Measurements from ENCODE around the gene MPPED2. TPM values are rescaled to one million over a fixed set of nuclear protein-coding genes. Genes with fewer than 3 reads are reported as not detected.

MPPED2 gene
- total RNA-seq, 2 donors from 2014 or later: 5.5 to 11.1 TPM

GRCh38 chr11:30465192-30465591 is 121.0 kb downstream of the MPPED2 start:
- intact Hi-C loops (cut with DNase I): no loop called here
- no peak for DNase-seq (ENCODE audit: low spot score)

GRCh38 chr11:30463266-30463665 is 122.9 kb downstream of the MPPED2 start:
- intact Hi-C loops (cut with DNase I): no loop called here
- DNase-seq (ENCODE audit: low spot score): no peak

- intact Hi-C loops (cut with DNase I): no loop called here
- DNase-seq (ENCODE audit: low spot score): no peak
Observed at GRCh38 chr11:30462421-30462820, 123.7 kb downstream of the MPPED2 start.

GRCh38 chr11:30459821-30460220 is 126.3 kb downstream of the MPPED2 start:
- no peak for DNase-seq (ENCODE audit: low spot score)

GRCh38 chr11:30459306-30459705 is 126.8 kb downstream of the MPPED2 start:
- intact Hi-C loops (cut with DNase I): no loop called here
- DNase-seq (ENCODE audit: low spot score): no peak

More at GRCh38 chr11:30459821-30460220, 126.3 kb downstream of the MPPED2 start:
- intact Hi-C loops (cut with DNase I): no loop called here

- intact Hi-C loops (cut with DNase I): no loop called here
- no peak for DNase-seq (ENCODE audit: low spot score)
Observed at GRCh38 chr11:30458541-30458940, 127.6 kb downstream of the MPPED2 start.

- no peak for DNase-seq (ENCODE audit: low spot score)
Observed at GRCh38 chr11:30457087-30457486, 129.1 kb downstream of the MPPED2 start.

GRCh38 chr11:30455025-30455424 is 131.1 kb downstream of the MPPED2 start:
- no peak for DNase-seq (ENCODE audit: low spot score)
- intact Hi-C loops (cut with DNase I): no loop called here

More at GRCh38 chr11:30457087-30457486, 129.1 kb downstream of the MPPED2 start:
- intact Hi-C loops (cut with DNase I): no loop called here

GRCh38 chr11:30454541-30454940 is 131.6 kb downstream of the MPPED2 start:
- intact Hi-C loops (cut with DNase I): no loop called here
- no peak for DNase-seq (ENCODE audit: low spot score)

- DNase-seq (ENCODE audit: low spot score): no peak
- intact Hi-C loops (cut with DNase I): no loop called here
Observed at GRCh38 chr11:30454111-30454510, 132.0 kb downstream of the MPPED2 start.

GRCh38 chr11:30453705-30454104 is 132.4 kb downstream of the MPPED2 start:
- DNase-seq (ENCODE audit: low spot score): no peak
- intact Hi-C loops (cut with DNase I): no loop called here

- no peak for DNase-seq (ENCODE audit: low spot score)
- intact Hi-C loops (cut with DNase I): no loop called here
Observed at GRCh38 chr11:30452842-30453241, 133.3 kb downstream of the MPPED2 start.

GRCh38 chr11:30452114-30452513 is 134.0 kb downstream of the MPPED2 start:
- no peak for DNase-seq (ENCODE audit: low spot score)
- intact Hi-C loops (cut with DNase I): no loop called here

- DNase-seq (ENCODE audit: low spot score): no peak
- intact Hi-C loops (cut with DNase I): no loop called here
Observed at GRCh38 chr11:30451626-30452025, 134.5 kb downstream of the MPPED2 start.

- DNase-seq (ENCODE audit: low spot score): no peak
- intact Hi-C loops (cut with DNase I): no loop called here
Observed at GRCh38 chr11:30451167-30451566, 135.0 kb downstream of the MPPED2 start.

GRCh38 chr11:30447058-30447640 is 139.0 kb downstream of the MPPED2 start:
- DNase-seq (ENCODE audit: low spot score): no peak
- intact Hi-C loops (cut with DNase I): no loop called here

GRCh38 chr11:30446520-30446919 is 139.6 kb downstream of the MPPED2 start:
- no peak for DNase-seq (ENCODE audit: low spot score)
- intact Hi-C loops (cut with DNase I): no loop called here

- intact Hi-C loops (cut with DNase I): loop anchor here in 1 of 2 donors (1.0 kb wide), 1 partner anchor 19 kb away; no protein-coding TSS in a partner anchor
- DNase-seq (ENCODE audit: low spot score): no peak
Observed at GRCh38 chr11:30445056-30445455, 141.1 kb downstream of the MPPED2 start.

GRCh38 chr11:30440510-30440909 is 145.6 kb downstream of the MPPED2 start:
- no peak for DNase-seq (ENCODE audit: low spot score)
- intact Hi-C loops (cut with DNase I): no loop called here

- DNase-seq (ENCODE audit: low spot score): no peak
- intact Hi-C loops (cut with DNase I): no loop called here
Observed at GRCh38 chr11:30436801-30437200, 149.4 kb downstream of the MPPED2 start.

GRCh38 chr11:30435488-30435887 is 150.7 kb downstream of the MPPED2 start:
- no peak for DNase-seq (ENCODE audit: low spot score)
- intact Hi-C loops (cut with DNase I): no loop called here

- intact Hi-C loops (cut with DNase I): no loop called here
- no peak for DNase-seq (ENCODE audit: low spot score)
Observed at GRCh38 chr11:30434901-30435300, 151.3 kb downstream of the MPPED2 start.

Measured in posterior vena cava (tissue), 2 donors.